Thyroid gland (tissue), 4 donors: ENCODE results near the gene SOCS1.

Source experiments
- POLR2A ChIP-seq, 2 donors: fragments of 450-650 bp; IDR thresholded peaks; one replicate each; pipeline ENCODE4 v1.6.1; 2017; ENCODE audit warnings: antibody characterized with exemption in 2 of 2, mild to moderate bottlenecking in 2 of 2, moderate library complexity in 1 of 2
- TF ChIP-seq, protein P1 (sequence below), 6 experiments: fragments of 200-600 bp in 3 of 6; fragments of 450-650 bp in 3 of 6; sonication (generic) in 3 of 6; IDR thresholded peaks; one replicate each; pipeline ENCODE4 v1.5.1; 2016 to 2019; ENCODE audit warnings: antibody characterized with exemption in 6 of 6, mild to moderate bottlenecking in 2 of 6, inconsistent platforms in 1 of 6, moderate library complexity in 1 of 6

- TF ChIP-seq, protein P1, sequence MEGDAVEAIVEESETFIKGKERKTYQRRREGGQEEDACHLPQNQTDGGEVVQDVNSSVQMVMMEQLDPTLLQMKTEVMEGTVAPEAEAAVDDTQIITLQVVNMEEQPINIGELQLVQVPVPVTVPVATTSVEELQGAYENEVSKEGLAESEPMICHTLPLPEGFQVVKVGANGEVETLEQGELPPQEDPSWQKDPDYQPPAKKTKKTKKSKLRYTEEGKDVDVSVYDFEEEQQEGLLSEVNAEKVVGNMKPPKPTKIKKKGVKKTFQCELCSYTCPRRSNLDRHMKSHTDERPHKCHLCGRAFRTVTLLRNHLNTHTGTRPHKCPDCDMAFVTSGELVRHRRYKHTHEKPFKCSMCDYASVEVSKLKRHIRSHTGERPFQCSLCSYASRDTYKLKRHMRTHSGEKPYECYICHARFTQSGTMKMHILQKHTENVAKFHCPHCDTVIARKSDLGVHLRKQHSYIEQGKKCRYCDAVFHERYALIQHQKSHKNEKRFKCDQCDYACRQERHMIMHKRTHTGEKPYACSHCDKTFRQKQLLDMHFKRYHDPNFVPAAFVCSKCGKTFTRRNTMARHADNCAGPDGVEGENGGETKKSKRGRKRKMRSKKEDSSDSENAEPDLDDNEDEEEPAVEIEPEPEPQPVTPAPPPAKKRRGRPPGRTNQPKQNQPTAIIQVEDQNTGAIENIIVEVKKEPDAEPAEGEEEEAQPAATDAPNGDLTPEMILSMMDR (IDR thresholded peaks at IDR 0.05): no peak
- no peak for TF ChIP-seq POLR2A (IDR thresholded peaks at IDR 0.05)
Observed at GRCh38 chr16:11296351-11296705, 40.3 kb upstream of the SOCS1 start.
